HL-60 (cell line): Measurements from ENCODE around the gene NFATC2IP.
A peak's percentile ranks its signal among the peaks of the same experiment; 100 is the strongest.

Experiments
- DNase-seq, 2 experiments: peaks; one replicate each; pipeline ENCODE4 v3.0.0-alpha.2; 2010 to 2020; ENCODE audit warnings: low read depth in 1 of 2, low spot score in 1 of 2
- H3K27ac ChIP-seq: fragments of 250-450 bp; sonication (Bioruptor Pico); replicated peaks from 2 replicates; pipeline ENCODE4 v1.5.1; 2020; ENCODE audit warnings: mild to moderate bottlenecking, moderate library complexity
- H3K27me3 ChIP-seq: fragments of 250-450 bp; sonication (Bioruptor Pico); 2 replicates; pipeline ENCODE4 v1.5.1; 2021; ENCODE audit warnings: mild to moderate bottlenecking, moderate library complexity; ENCODE audit not compliant: insufficient read depth, poor library complexity, severe bottlenecking
- H3K4me3 ChIP-seq: replicated peaks from 2 replicates; pipeline ENCODE4 v1.5.1; 2011; ENCODE audit warnings: mild to moderate bottlenecking, control low read depth, low read length; ENCODE audit not compliant: insufficient read depth
- CTCF ChIP-seq: IDR thresholded peaks from one replicate; pipeline ENCODE4 v1.5.1; 2011; ENCODE audit warnings: low read length, control low read depth, inconsistent platforms; ENCODE audit not compliant: insufficient read depth
- GABPA ChIP-seq: IDR thresholded peaks from 2 replicates; pipeline ENCODE4 v1.6.1; 2012; ENCODE audit warnings: low read depth
- POLR2AphosphoS5 ChIP-seq: IDR thresholded peaks from 2 replicates; pipeline ENCODE4 v1.6.1; 2012; ENCODE audit warnings: low read depth
- SPI1 ChIP-seq: IDR thresholded peaks from 2 replicates; pipeline ENCODE4 v1.6.1; 2012; ENCODE audit warnings: low read depth, mild to moderate bottlenecking, borderline replicate concordance
- long read RNA-seq: library from polyadenylated mRNA; unstranded; transcript quantifications from one replicate; pipeline ENCODE4 v2.0.0, GENCODE V29; 2020
- TF ChIP-seq, protein P1 (sequence below): IDR thresholded peaks from 2 replicates; pipeline ENCODE4 v1.6.1; 2012; ENCODE audit warnings: low read depth; ENCODE audit not compliant: insufficient replicate concordance

The NFATC2IP gene
- long read RNA-seq, partial matches to known transcripts: 1 of 5 reads
- long read RNA-seq, other reads (novel, unspliced or antisense): 4 of 5 reads

- TF ChIP-seq, protein P1, sequence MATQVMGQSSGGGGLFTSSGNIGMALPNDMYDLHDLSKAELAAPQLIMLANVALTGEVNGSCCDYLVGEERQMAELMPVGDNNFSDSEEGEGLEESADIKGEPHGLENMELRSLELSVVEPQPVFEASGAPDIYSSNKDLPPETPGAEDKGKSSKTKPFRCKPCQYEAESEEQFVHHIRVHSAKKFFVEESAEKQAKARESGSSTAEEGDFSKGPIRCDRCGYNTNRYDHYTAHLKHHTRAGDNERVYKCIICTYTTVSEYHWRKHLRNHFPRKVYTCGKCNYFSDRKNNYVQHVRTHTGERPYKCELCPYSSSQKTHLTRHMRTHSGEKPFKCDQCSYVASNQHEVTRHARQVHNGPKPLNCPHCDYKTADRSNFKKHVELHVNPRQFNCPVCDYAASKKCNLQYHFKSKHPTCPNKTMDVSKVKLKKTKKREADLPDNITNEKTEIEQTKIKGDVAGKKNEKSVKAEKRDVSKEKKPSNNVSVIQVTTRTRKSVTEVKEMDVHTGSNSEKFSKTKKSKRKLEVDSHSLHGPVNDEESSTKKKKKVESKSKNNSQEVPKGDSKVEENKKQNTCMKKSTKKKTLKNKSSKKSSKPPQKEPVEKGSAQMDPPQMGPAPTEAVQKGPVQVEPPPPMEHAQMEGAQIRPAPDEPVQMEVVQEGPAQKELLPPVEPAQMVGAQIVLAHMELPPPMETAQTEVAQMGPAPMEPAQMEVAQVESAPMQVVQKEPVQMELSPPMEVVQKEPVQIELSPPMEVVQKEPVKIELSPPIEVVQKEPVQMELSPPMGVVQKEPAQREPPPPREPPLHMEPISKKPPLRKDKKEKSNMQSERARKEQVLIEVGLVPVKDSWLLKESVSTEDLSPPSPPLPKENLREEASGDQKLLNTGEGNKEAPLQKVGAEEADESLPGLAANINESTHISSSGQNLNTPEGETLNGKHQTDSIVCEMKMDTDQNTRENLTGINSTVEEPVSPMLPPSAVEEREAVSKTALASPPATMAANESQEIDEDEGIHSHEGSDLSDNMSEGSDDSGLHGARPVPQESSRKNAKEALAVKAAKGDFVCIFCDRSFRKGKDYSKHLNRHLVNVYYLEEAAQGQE: no peak
- TF ChIP-seq SPI1 (no peak), GABPA (peak; percentile 84), CTCF (no peak), POLR2AphosphoS5 (peak; percentile 62; the same call in 1 of the 2 replicates)
Measured at GRCh38 chr16:28950648-28951409, at the start of gene NFATC2IP. Gene NFATC2IP, plus strand, starts transcription at chr16:28950937. Its CDS starts 75 bp downstream, at chr16:28951012.

GRCh38 chr16:28901862-28902261, 48.9 kb upstream of the NFATC2IP start:
- Histone ChIP-seq H3K4me3 (no peak overlapping the region), H3K27me3 (no peaks in the 10 kb centered on the region), H3K27ac (no peak overlapping the region)
- no peak for DNase-seq
- no peak for TF ChIP-seq SPI1
- TF ChIP-seq POLR2AphosphoS5: no peak
- TF ChIP-seq GABPA: no peak
- no peak for TF ChIP-seq CTCF
- TF ChIP-seq, protein P1: no peak

More at GRCh38 chr16:28950648-28951409, at the start of gene NFATC2IP:
- DNase-seq: peak; percentile 99 to 100
- Histone ChIP-seq H3K27me3 (no peaks in the 10 kb centered on the region), H3K4me3 (peak within 1 kb of the TSS; percentile 86), H3K27ac (peak within 1 kb of the TSS; percentile 86)

GRCh38 chr16:28902909-28903308, 47.8 kb upstream of the NFATC2IP start:
- H3K4me3 ChIP-seq: no peak overlapping the region
- no peak for TF ChIP-seq CTCF
- peak; percentile 35; the same call in 1 of the 2 replicates for TF ChIP-seq SPI1
- TF ChIP-seq, protein P1: no peak
- no peak for TF ChIP-seq GABPA
- H3K27me3 ChIP-seq: no peaks in the 10 kb centered on the region
- no peak for DNase-seq
- H3K27ac ChIP-seq: no peak overlapping the region
